Breast epithelium (tissue), 3 donors: Measurements from ENCODE around the gene DDR1.

Experiments used
- CTCF ChIP-seq, 3 donors: fragments of 450-650 bp; IDR thresholded peaks; one replicate each; pipeline ENCODE4 v1.5.1; 2016 to 2017; ENCODE audit warnings: antibody characterized with exemption in 3 of 3, mild to moderate bottlenecking in 3 of 3, moderate library complexity in 3 of 3
- POLR2A ChIP-seq: fragments of 450-650 bp; IDR thresholded peaks from one replicate; pipeline ENCODE4 v1.6.1; 2016; ENCODE audit warnings: antibody characterized with exemption, mild to moderate bottlenecking, moderate library complexity
- POLR2AphosphoS5 ChIP-seq, 3 donors: sonication (generic); formaldehyde crosslinking; IDR thresholded peaks; one replicate each; pipeline ENCODE4 v1.6.1; 2017; ENCODE audit warnings: antibody characterized with exemption in 3 of 3

- TF ChIP-seq CTCF (IDR thresholded peaks at IDR 0.05) = no peak
- TF ChIP-seq POLR2AphosphoS5 (IDR thresholded peaks at IDR 0.05) = no peak
- no peak for TF ChIP-seq POLR2A
These were observed 2.7 kb upstream of the DDR1 start for GRCh38 chr6:30881392-30882203.
